ENCODE results near the gene ATP1A1.

ATP1A1 gene

DNA sequence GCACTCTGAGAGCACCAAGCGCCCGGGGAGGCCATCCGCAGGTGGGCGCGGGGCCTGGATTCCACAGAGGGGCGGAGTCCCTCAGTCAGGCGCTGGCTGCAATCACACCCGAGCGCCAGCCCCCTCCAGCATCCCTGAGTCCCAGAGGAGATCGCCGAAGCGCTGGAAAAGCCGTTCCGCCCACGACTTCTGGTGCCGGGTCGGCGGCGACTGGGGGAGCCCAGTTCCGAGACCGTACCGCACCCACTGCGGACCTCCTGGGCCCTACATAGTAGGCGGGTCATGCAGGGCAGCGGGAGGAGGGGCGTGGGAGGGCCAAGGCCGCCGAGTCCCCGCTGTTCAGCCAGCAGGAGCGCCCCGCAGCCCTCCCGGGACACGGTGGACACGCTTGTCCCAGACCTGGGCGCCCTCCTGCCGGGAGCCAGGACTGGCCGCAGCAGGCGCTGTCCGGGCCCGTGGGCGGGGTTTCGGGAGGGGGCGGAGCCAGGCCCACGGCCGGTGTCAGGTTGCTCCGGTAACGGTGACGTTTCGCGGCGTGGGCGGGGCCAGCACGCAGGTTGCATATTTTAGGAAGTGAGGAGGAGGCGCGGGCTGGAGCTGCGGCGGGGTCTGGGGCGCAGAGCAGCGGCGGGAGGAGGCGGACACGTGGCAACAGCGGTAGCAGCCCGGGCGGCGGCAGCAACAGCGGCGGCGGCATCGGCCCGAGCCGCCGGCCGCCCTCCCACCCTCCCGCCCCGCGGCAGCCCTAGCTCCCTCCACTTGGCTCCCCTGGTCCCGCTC, at the start of gene ATP1A1:
Gene ATP1A1 (plus strand): TSS at position 594 of the 780 bp plus-strand sequence. CDS start 268 bp downstream, outside the sequence.
- peak; percentile 90 for DNase-seq

- DNase-seq: no peak
These were observed 49.6 kb upstream of the ATP1A1 start for GRCh38 chr1:116323491-116323890.

DNA sequence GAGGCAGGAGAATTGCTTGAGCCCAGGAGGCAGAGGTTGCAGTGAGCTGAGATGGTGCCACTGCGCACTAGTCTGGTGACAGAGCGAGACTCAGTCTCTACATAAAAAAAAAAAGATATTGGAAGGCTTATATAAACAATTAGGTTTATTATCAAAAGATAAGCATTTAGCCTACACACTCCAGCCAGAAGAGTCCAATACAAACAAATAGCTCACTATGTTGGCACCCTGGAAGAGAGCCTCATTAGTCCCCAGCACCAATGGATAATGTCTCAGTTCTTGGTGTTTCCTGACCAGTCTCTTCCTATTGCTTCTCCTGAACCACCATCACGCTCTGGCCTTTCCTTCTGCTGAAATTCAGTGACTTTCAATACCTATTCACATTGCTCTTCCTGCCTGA, 48.6 kb upstream of the ATP1A1 start:
- DNase-seq: no peak

- no peak for DNase-seq
These were observed 47.9 kb upstream of the ATP1A1 start for GRCh38 chr1:116325104-116325503.

DNA sequence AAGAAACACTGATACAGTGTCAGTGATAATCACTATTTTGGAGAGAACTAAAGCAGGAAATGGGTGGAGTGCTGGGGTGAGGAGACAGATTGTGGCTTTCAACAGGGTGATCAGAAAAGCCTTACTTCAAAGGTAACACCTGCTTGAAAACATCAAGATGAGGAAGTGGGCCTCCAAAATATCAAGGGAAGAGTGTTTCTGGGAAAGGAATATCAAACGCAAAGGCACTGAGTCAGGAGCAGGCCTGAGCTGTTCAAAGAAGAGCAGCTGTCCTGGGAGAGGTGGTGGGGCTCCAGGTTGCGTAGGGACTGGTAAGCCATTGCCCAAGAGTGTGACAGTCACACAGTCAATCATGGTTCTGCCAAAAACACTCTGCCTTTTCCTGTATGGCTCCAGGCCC, 47.1 kb upstream of the ATP1A1 start:
- DNase-seq: no peak

- no peak for DNase-seq
These were observed 46.6 kb upstream of the ATP1A1 start for GRCh38 chr1:116326486-116326885.

- DNase-seq: no peak
These were observed 44.4 kb upstream of the ATP1A1 start for GRCh38 chr1:116328671-116329070.

- DNase-seq: no peak
These were observed 43.3 kb upstream of the ATP1A1 start for GRCh38 chr1:116329524-116330341.

GRCh38 chr1:116330342-116330652, 42.7 kb upstream of the ATP1A1 start:
- DNase-seq: no peak

- no peak for DNase-seq
These were observed 42.2 kb upstream of the ATP1A1 start for GRCh38 chr1:116330846-116331245.

DNA sequence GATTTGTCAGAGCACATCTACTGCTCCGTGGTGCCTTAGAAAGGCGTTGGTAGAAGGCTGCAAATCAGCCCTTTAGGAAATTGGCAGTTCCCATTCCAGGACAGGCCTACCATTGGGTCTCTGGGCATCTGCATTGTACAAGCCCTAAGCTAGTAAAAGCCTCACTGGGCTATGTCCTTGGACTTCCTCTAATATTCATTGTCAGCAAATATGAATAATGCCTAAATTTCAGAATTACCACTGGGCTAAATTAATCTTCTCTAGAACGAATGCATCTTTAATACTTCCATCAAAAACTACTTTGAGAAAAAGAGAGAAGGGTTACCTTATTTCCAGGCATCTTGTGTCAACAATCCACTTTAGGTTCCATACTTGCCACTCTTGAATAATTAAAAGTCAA, 41.5 kb upstream of the ATP1A1 start:
- no peak for DNase-seq

- DNase-seq: no peak
These were observed 40.6 kb upstream of the ATP1A1 start for GRCh38 chr1:116332451-116332850.

DNA sequence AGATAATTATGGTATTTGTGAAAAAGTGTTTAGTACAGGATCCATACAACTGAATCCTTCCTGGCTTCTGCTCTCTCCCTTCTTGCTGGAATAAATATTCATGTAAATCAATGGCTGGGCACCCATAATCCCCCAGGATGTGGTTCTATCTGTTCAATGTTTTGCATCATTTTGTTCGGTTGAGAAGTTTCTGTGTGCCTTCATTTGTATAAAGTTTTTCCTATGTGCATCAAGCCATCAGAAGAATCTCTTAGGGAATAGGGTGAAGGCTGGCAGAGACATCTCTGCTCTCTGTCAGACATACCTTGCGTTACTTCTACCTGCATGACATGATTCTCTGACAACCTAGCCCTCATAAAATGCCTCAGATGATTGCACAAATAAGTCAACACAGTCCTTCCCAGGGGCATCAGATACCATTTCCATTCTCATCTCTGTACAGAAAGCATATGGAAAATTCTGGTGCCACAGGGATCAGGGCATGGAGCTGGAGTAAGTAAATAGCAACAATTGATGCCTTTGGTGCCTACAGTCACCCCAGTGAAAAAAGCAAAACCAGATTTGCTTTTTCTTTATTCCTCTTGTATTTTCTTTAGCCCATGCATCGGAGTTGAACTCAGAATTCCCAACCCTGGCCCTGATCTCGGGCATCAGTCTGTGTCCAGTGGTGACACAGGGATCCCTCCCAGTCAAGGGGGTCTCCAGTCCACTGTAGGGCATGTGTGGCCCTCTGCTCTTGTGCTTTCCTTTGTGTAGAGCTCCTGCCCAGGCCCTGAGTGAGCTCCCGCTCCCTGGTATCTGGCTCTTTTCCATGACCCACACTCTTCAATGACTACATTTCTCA, 39.7 kb upstream of the ATP1A1 start:
- no peak for DNase-seq

DNA sequence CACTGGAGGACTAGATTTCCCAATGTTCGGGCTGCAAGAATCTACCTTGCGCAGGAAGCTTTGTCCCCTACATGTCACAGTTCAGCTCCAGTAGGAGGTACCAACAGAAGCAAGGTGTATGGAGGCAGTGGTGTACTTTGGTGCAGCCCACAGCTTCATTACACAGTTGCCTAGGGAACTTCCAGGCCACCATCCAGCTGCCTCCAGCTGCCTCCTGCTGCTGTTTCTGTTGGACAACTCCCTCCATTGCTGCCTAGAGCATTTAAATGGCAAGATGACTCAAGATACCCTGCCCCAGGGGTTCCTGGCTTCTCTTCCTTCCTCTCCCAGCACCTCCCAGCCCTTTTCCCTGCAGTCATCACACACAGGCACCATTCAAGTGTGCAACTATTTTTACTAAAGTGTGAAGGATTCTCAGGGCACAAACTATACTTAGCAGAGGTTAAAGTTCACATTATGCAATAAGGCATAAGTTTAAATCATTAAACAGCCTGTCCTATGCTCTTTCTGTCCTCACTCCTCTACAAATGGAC, 39.0 kb upstream of the ATP1A1 start:
- no peak for DNase-seq

DNA sequence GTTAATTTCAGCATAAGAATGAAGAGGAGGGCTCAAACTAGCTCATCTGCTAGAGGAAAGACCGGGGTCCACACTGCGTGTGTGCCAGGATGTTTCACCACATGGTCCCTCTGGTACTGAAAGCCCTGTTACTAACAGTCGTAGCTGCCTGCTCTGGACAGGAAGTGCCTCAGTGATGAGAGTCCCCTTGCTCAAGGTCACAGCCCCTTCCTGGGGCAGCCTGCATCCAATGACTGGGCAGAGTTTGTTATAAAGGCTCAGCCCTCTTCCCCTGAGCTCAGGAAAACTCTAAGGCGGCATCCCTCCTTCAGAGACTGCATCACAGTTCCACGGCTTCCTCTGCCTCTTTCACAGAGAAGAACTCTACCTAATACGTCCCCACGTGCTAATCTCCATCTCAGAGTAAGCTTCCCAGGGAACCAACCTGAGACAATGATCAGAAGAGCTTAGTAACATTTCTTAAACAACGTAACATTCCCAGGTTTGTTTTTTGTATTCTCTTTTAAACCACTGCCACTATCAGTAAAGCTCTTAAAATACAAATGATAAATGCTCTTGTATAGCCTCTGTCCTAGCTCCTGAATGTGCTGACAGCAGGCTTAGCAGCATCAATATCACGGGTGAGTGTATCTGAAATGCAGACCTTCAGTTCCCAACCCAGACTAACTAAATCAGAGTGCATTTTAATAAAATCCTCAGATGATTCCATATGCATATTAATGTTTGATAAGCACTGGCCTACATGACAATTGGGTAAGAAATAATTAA, 38.0 kb upstream of the ATP1A1 start:
- no peak for DNase-seq

GRCh38 chr1:116335850-116336624, 37.0 kb upstream of the ATP1A1 start:
- no peak for DNase-seq

GRCh38 chr1:116337398-116337797, 35.6 kb upstream of the ATP1A1 start:
- no peak for DNase-seq

GRCh38 chr1:116338400-116338799, 34.6 kb upstream of the ATP1A1 start:
- no peak for DNase-seq

DNA sequence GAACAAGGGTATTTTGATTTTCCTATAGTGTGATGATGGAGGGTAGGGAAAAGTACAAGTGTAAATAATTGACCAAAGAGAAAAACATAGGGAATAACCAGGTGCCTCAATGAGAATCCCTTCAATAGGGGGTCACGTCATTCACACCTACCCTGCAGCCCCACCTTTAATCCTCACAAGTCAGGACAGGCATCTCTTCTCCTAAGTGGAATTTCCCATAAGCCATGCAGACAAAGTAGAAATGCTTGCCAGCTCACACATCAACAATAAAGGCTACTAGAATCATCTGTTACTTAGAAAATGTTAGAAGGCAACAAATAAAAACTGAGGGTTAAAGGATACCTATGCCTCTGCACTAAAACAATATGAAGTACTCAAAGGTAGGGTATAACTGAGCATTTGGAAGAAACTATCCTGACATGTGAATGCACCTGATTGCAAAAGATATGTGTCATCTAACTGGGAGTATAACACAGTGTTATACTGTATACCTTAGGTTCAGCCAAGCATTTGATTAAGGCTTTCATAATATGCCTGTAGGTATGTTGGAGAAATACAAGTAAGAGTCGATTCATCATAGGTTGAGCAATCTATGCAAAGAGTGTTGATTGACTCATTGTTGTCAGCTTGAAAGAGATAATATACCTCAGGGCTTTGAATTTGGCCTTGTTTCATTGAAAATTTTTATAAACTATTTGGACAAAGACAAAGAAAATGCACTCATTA, 32.4 kb upstream of the ATP1A1 start:
- DNase-seq: no peak

DNA sequence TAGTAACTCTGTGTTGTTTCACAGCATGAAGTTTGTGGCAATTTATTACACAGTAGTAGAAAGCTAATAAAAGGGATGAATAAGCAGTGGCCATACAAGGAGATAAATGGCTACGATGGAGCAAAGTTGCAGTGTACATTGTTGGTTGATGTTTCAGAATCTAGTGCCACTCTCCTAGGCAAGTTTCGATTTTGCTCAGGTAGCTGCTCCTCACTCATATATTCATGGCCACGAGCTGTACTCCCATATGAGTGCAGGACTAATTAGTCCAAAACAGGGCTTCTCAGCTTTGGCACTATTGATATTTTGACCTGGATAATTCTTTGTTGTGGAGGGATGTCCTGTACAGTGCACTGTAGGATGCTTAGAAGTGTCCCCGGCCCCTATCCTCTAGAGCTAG, 30.0 kb upstream of the ATP1A1 start:
- no peak for DNase-seq

DNA sequence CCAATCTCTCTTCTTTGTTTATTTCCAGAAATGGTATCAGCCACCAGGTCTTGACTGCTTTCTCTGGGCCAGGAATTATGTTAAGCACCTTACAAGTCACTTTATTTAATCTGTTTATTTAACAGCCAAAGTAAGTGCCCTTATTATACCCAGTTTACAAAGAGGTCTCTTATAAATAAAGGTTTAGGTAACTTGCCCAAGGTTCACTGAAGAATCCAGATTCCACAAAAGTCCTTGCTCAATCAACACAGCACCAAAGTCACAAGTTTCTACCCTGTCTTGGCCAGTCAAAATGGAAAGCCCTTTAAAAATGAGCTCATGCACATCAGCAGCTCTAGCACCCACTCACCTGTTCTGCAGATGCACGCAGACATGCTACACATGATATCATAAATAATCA, 28.0 kb upstream of the ATP1A1 start:
- no peak for DNase-seq
